Cardiac fibroblast (primary cell): ENCODE measurements around the gene NELFCD.
A peak's percentile ranks its signal among the peaks of the same experiment; 100 is the strongest.
"Not testable (repeated sequence)": the region's sequence is repeated elsewhere in the genome, so short reads cannot be mapped to it uniquely, and the experiment has no call there.

ENCODE experiments used
- DNase-seq, 2 donors: peaks; one replicate each; pipeline versions ENCODE4 v3.0.0 to v3.0.0-alpha.2; 2010; ENCODE audit warnings: low read depth in 2 of 2
- H3K4me3 ChIP-seq, 2 donors: replicated peaks in 1 of 2; 1 replicate in 1 of 2; 2 replicates in 1 of 2; pipeline ENCODE4 v1.5.1; 2011; ENCODE audit warnings: low read depth in 2 of 2, low read length in 2 of 2, mild to moderate bottlenecking in 2 of 2, moderate library complexity in 1 of 2
- TF ChIP-seq, protein P1 (sequence below): IDR thresholded peaks from one replicate; pipeline ENCODE4 v1.5.1; 2011; ENCODE audit warnings: low read depth, mild to moderate bottlenecking, low read length, inconsistent platforms

NELFCD gene

DNA sequence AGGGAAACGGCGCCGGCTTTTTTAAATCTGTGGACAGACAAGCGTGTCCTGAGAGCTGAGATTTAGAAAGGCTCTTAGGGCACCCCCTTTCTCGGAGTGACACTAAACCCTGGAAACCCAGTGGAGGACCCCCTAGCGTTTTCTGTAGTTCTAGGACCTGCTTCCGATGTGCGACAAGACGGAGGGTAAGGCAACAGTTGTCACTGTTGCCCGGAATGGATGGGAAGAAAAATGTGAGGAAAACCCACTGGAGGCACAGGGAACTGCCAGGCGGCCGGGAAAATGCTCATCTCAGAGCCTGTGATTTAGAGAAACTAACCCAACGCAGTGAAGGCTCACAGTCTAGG, 51.6 kb downstream of the NELFCD start:
- H3K4me3 ChIP-seq, result peak overlapping the region; percentile 52 to 71
- TF ChIP-seq, protein P1, sequence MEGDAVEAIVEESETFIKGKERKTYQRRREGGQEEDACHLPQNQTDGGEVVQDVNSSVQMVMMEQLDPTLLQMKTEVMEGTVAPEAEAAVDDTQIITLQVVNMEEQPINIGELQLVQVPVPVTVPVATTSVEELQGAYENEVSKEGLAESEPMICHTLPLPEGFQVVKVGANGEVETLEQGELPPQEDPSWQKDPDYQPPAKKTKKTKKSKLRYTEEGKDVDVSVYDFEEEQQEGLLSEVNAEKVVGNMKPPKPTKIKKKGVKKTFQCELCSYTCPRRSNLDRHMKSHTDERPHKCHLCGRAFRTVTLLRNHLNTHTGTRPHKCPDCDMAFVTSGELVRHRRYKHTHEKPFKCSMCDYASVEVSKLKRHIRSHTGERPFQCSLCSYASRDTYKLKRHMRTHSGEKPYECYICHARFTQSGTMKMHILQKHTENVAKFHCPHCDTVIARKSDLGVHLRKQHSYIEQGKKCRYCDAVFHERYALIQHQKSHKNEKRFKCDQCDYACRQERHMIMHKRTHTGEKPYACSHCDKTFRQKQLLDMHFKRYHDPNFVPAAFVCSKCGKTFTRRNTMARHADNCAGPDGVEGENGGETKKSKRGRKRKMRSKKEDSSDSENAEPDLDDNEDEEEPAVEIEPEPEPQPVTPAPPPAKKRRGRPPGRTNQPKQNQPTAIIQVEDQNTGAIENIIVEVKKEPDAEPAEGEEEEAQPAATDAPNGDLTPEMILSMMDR, result peak; percentile 30
- DNase-seq, result peak in 1 of 2 donors; percentile 34

DNA sequence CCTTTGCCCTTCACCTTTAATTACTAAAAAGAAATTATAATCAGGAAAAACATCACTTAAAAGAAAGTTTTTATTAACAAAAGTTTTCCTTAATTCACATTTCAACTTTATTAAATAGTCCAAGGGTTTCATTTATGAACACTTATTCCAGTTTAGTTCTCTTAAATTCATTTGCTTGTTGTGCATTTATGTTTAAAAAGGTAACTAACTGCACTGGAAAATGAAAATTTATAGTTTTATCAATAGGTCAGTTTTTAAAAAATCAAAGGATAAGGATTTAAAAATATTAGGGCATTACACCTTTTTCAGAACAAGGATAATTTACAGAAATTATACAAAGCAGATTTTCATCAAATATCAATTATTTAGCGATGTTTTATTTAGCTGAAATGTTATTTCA, 52.0 kb downstream of the NELFCD start:
- H3K4me3 ChIP-seq, result peak overlapping the region in 1 of 2 donors; percentile 52
- no peak for DNase-seq
- TF ChIP-seq, protein P1, result no peak

DNA sequence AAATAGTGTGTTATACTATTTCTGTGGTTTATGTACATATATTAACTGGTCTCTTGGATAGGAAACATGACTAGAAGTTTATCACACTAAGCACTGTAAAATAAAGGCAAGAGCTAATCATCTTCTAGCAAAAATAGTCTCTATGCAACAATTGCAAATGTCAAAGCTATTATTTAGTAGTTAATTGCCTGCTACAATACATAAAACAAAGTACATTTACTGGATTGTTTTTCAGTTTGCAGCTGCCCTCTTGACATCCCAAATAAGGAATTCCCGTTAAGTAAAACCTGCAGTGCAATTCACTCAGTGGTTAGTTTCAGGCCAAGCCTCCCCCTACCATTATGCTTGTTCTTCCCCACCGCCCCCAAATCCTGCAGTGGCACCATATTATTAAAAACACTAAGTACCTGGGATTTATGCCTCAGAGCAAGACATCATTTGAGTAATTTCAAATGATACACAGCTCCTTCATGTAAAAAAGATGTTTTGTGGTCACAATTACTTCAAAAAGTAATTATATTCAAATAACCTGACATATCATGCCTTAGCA, 52.6 kb downstream of the NELFCD start:
- DNase-seq, result no peak
- no peak overlapping the region for H3K4me3 ChIP-seq
- TF ChIP-seq, protein P1, result no peak

DNA sequence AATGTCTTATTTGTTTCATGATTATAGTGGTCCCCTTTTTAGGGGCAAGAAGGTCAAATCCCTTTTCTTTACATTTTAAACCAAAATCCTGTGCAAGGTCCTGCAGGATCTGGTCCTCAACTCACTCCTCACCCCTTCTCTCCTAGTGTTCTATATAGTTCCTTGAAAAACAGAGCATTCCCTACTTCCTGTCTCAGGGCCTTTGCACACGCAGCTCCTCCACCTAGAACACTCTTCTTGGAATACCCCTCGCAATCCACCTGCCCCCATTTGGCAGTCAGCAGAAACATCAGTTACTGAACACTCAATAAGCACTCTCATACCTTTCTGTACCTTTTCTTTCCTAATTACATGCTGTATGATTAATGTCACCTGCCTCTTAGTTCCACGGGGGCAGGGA, 54.3 kb downstream of the NELFCD start:
- DNase-seq, result no peak
- TF ChIP-seq, protein P1, result no peak
- H3K4me3 ChIP-seq, result no peak overlapping the region

DNA sequence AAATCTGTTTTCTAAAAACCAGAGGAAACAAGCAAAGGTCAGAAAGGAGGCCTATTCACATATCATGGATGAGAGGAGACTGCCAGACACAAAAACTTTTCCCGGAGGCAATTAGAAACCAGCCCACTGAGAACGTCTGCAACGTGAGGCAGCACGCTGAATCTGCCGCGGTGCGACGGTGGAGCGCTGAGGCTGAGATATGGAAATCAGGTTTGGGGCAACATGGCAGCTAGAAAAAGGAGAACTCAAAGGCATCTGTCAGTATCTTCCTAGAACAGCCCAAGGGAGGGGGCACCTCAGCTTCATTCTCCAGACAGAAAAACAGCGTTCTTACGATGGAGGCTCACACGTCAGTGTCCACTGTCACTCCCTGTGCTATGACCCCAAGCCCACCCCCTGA, 56.3 kb downstream of the NELFCD start:
- DNase-seq, result no peak
- TF ChIP-seq, protein P1, result no peak
- no peak overlapping the region for H3K4me3 ChIP-seq

DNA sequence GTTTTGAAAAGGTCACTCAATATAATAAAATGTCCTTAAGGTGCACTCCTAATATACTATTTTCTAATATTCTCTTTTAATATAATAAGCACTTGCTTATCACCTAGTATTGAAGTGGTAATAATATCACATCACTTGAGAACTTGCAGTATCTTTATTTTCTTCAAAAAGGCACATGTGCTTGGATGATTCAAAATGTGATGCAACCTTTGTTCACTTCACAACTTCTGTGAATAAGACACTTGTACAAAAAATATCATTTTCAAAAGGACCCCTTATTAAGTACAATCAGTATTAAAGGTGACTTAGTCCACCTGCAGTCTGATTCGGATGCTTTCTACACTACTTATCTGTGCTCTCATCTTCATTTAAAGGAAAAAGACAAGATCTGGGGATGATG, 58.2 kb downstream of the NELFCD start:
- H3K4me3 ChIP-seq, result no peak overlapping the region
- peak in 1 of 2 donors; percentile 55 for DNase-seq
- TF ChIP-seq, protein P1, result no peak

DNA sequence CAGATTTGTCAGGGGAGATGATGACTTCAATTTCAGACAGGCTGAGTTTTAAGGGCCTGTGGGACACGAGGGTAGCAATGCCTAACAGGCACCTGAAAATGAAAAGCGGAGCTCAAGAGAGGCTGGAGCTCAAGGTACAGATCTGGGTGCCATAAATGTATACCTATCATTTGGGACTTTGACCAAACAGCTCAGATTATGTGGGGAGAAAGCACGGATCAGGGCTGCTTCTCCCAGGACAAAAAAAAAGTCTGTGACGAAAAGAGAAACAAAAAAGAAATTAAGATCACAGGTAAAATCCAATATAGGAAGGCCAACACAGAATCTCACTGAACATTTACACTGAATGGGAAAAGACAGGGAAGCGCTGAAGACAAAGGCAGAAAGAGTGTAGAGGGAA, 59.6 kb downstream of the NELFCD start:
- TF ChIP-seq, protein P1, result no peak
- no peak for DNase-seq
- H3K4me3 ChIP-seq, result no peak overlapping the region

DNA sequence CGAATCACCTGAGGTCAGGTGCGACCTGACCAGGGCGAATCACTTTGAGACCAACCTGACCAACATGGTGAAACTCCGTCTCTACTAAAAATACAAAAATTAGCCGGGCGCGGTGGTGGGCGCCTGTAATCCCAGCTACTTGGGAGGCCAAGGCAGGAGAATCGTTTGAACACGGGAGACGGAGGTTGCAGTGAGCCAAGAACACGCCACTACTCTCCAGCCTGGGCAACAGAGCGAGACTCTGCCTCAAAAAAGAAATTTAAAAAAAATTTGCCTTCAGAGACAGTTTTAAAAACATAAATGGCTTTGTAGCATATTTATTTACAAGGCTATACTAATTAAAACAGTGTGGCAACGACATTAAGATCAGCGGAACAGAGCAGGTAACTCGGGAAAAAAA, 60.4 kb downstream of the NELFCD start:
- not testable (repeated sequence) for DNase-seq
- peak overlapping the region; percentile 83 to 85 for H3K4me3 ChIP-seq
